Measurements from ENCODE around the gene ACACA.
"Not testable (repeated sequence)": the region's sequence is repeated elsewhere in the genome, so short reads cannot be mapped to it uniquely, and the experiment has no call there.

The ACACA gene

DNA sequence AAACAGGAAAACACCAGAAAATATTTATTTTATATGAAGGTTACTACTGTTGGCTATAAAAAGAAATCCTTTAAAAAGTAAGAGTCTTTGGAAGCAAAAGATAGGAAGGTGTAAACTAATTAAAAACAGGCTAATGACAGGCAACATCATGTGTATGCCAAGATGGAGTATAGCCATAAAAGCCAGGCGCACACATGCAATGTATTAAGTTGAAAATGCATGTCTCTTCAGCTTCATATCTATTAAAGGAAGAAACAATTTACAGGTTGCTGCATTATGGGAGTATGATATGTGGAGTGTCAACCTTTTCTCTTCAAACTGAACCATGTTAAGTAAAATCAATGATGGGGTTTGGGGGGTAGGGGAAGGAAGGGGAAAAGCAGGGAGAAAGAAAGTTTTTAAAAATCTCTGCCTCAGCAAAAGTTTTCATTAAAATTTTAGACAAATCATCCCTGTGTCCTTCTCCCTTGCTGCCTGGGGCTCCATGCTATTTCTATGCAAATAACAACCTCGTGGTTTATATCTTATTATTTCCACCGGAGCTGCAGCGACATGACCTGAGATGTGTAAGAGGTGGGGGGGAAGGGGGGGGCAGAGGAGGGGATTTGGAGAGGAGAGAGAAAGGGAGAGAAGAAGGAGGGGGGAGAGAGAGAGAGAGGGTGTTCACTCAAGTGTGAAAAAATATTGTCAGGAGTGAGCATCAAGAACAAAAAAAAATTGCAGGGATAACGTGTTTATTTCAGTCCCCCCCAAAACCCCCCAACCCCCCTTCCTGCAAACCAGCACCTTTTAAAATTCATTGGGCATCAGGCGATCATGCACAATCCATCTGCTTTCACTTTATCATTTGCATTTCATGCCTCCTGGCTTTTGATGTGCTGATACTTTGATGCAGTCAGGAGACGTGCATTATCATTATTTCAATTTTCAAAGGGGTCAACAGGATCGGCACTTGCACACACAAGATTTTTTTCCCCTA lies 260.3 kb downstream of the ACACA start:
- CTCF ChIA-PET: interaction anchor here (0.6 kb wide), 1 partner anchor 215 kb away, joined by 4 read pairs; no protein-coding TSS in a partner anchor

GRCh38 chr17:37144075-37144701 lies 262.4 kb downstream of the ACACA start:
- no peak overlapping the region for H3K27ac ChIP-seq
- ChIA-PET CTCF (no interaction called here), POLR2A (ENCODE audit: low non-redundant PET) (no interaction called here)
- no peak for DNase-seq (ENCODE audit: low spot score)
- no peak for TF ChIP-seq CTCF (conservative IDR thresholded peaks at IDR 0.05; ENCODE audit: low read depth)

More for the DNA sequence above, 260.3 kb downstream of the ACACA start:
- H3K27ac ChIP-seq: no peak overlapping the region
- no peak for DNase-seq (ENCODE audit: low spot score)
- TF ChIP-seq CTCF (conservative IDR thresholded peaks at IDR 0.05; ENCODE audit: low read depth): no peak
- POLR2A ChIA-PET (ENCODE audit: low non-redundant PET): no interaction called here

DNA sequence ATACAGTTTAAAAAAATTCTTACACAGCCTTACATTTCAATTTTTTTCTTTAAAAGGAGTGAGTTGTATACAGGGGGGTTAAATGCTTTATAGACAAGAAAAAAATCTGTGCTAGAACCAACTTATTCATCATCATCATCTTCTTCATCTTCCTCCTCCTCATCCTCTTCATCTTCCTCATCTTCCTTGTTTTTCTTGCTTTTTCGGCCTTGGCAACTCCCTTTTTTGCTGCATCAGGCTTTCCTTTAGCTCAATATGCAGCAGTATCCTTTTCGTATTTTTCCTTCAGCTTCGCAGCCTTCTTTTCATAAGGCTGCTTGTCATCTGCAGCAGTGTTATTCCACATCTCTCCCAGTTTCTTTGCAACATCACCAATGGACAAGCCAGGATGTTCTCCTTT lies 263.1 kb downstream of the ACACA start:
- DNase-seq (ENCODE audit: low spot score); POLR2A ChIA-PET (ENCODE audit: low non-redundant PET); CTCF ChIA-PET; H3K27ac ChIP-seq: not testable (repeated sequence)

DNA sequence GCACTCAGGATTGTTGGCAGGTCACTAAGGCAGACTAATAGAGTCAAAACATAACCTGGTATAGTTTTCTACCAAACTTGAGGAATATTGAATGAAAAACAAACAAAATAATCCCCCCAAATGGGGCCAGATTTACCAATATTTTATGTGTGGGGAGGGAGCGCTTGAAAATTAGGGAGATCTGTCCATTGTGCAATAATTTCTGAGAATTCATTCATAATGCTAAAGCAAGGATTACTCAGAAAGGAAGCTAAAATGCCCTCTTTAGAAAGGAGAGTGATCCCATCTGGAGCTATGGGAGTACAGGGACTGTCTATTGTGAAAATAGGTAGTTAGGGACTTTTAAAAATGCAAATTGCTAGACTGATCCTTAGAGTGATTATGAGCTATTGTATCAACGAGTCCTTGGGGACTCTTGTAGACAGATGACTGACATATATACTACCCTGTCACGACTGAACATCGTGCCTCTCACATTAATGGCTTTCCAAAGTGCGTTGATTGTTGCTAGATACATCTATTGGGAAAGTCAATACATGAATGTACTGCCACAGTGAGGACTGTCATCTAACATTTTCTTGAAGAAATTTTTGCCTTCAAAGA lies 264.2 kb downstream of the ACACA start:
- CTCF ChIA-PET: interaction anchor here (0.6 to 0.7 kb wide), 3 partner anchors 63 to 741 kb away, joined by 3 read pairs; no protein-coding TSS in a partner anchor
- H3K27ac ChIP-seq: no peak overlapping the region
- DNase-seq (ENCODE audit: low spot score): no peak
- no peak for TF ChIP-seq CTCF (conservative IDR thresholded peaks at IDR 0.05; ENCODE audit: low read depth)
- POLR2A ChIA-PET (ENCODE audit: low non-redundant PET): no interaction called here

DNA sequence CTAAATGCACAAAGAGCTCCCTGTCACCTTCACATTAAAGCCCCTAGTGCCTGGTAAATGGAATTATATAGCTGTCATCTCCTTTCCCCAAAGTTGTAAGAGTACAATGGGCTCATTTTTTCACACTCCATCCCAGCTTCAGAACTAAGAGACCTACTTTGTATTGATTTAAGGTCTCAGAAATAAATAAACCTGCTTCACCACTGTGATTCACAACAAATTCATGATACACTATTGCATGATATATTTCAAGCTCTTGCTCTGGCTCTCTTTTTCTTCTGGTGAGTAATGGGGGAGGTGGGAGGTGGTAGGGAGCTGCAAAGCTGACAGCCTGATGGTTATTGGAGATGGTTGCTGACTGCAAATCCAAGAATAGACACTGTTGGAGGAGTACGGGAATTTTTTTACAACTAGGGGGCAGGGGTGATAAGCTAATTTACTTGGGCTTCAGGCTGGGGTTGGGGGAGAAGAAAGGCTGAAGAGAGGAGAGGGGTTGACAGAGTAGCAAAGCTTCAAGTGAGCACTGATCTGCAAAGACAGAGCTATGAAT lies 268.0 kb downstream of the ACACA start:
- ChIA-PET POLR2A (ENCODE audit: low non-redundant PET) (no interaction called here), CTCF (interaction anchor here (0.5 to 0.6 kb wide), 2 partner anchors 68 to 415 kb away, joined by 4 read pairs; no protein-coding TSS in a partner anchor)
- no peak for DNase-seq (ENCODE audit: low spot score)
- no peak for TF ChIP-seq CTCF (conservative IDR thresholded peaks at IDR 0.05; ENCODE audit: low read depth)
- H3K27ac ChIP-seq: no peak overlapping the region

GRCh38 chr17:37137906-37138514 lies 268.6 kb downstream of the ACACA start:
- TF ChIP-seq CTCF (conservative IDR thresholded peaks at IDR 0.05; ENCODE audit: low read depth): no peak
- CTCF ChIA-PET: no interaction called here
- DNase-seq (ENCODE audit: low spot score): no peak
- POLR2A ChIA-PET (ENCODE audit: low non-redundant PET): no interaction called here
- no peak overlapping the region for H3K27ac ChIP-seq
